IPS DF 6.9 (cell line): ENCODE data around the gene REV1.
"Not testable (repeated sequence)": the region's sequence is repeated elsewhere in the genome, so short reads cannot be mapped to it uniquely, and the experiment has no call there.

ENCODE experiments used
- DNase-seq: peaks from one replicate; pipeline ENCODE4 v3.0.0-alpha.2; 2013; ENCODE audit warnings: low read depth, low spot score
- H3K27ac ChIP-seq: one replicate; pipeline ENCODE4 v1.5.1; 2013; ENCODE audit warnings: low read length, control low read depth
- H3K27me3 ChIP-seq: 2 replicates; pipeline ENCODE4 v1.6.1; 2013; ENCODE audit warnings: mild to moderate bottlenecking, low read length; ENCODE audit not compliant: control insufficient read depth, insufficient read depth
- H3K36me3 ChIP-seq: 2 replicates; pipeline ENCODE4 v1.6.1; 2013; ENCODE audit warnings: low read length; ENCODE audit not compliant: control insufficient read depth, insufficient read depth
- H3K4me1 ChIP-seq: 2 replicates; pipeline ENCODE4 v1.6.1; 2013; ENCODE audit warnings: low read length; ENCODE audit not compliant: control insufficient read depth, insufficient read depth
- H3K4me3 ChIP-seq: 2 replicates; pipeline ENCODE4 v1.5.1; 2013; ENCODE audit warnings: mild to moderate bottlenecking, low read length
- H3K9me3 ChIP-seq: 2 replicates; pipeline ENCODE4 v1.6.1; 2013; ENCODE audit warnings: low read length, inconsistent platforms; ENCODE audit not compliant: control insufficient read depth, insufficient read depth
- WGBS: extraction: QIAGEN DNeasy Blood & Tissue Kit; methylation state at CpG from one replicate; pipeline ENCODE4 v1.1.7; 2013; ENCODE audit warnings: mixed read lengths, missing lambda C conversion rate; ENCODE audit not compliant: insufficient read length, insufficient coverage; 5-methylcytosine and 5-hydroxymethylcytosine counted together

REV1 gene

GRCh38 chr2:99472600-99472960 is 17.2 kb downstream of the REV1 start:
- peaks cover 2% of the 10 kb centered on the region; the same call in 1 of the 2 replicates for H3K4me1 ChIP-seq
- no peaks in the 10 kb centered on the region for H3K36me3 ChIP-seq
- H3K9me3 ChIP-seq, result no peaks in the 10 kb centered on the region
- no peak overlapping the region for H3K27ac ChIP-seq
- no peak overlapping the region for H3K4me3 ChIP-seq
- H3K27me3 ChIP-seq, result no peaks in the 10 kb centered on the region
- no peak for DNase-seq
- WGBS, result no CpG with 5 or more reads among the region's 1 CpG

GRCh38 chr2:99471654-99472599 is 17.9 kb downstream of the REV1 start:
- WGBS, result no CpG with 5 or more reads among the region's 7 CpGs
- Histone ChIP-seq H3K27ac (no peak overlapping the region), H3K36me3 (no peaks in the 10 kb centered on the region)

GRCh38 chr2:99470957-99471356 is 18.9 kb downstream of the REV1 start:
- no peak overlapping the region for H3K27ac ChIP-seq
- no peak for DNase-seq
- H3K4me1 ChIP-seq, result peaks cover under 1% of the 10 kb centered on the region; the same call in 1 of the 2 replicates

More at GRCh38 chr2:99471654-99472599, 17.9 kb downstream of the REV1 start:
- Histone ChIP-seq H3K27me3 (no peaks in the 10 kb centered on the region), H3K9me3 (no peaks in the 10 kb centered on the region), H3K4me1 (peaks cover 2% of the 10 kb centered on the region; the same call in 1 of the 2 replicates), H3K4me3 (no peak overlapping the region)
- DNase-seq, result no peak

GRCh38 chr2:99470459-99470858 is 19.4 kb downstream of the REV1 start:
- DNase-seq, H3K9me3 ChIP-seq, H3K36me3 ChIP-seq, H3K4me1 ChIP-seq, H3K27ac ChIP-seq, H3K27me3 ChIP-seq, H3K4me3 ChIP-seq: not testable (repeated sequence)
- WGBS, result no CpG with 5 or more reads among the region's 8 CpGs

More at GRCh38 chr2:99470957-99471356, 18.9 kb downstream of the REV1 start:
- Histone ChIP-seq H3K9me3 (no peaks in the 10 kb centered on the region), H3K36me3 (no peaks in the 10 kb centered on the region), H3K27me3 (no peaks in the 10 kb centered on the region), H3K4me3 (no peak overlapping the region)

GRCh38 chr2:99469394-99469793 is 20.4 kb downstream of the REV1 start:
- no peaks in the 10 kb centered on the region for H3K36me3 ChIP-seq
- no peaks in the 10 kb centered on the region for H3K27me3 ChIP-seq
- H3K4me1 ChIP-seq, result no peaks in the 10 kb centered on the region; the same call in 1 of the 2 replicates
- H3K27ac ChIP-seq, result no peak overlapping the region
- DNase-seq, result no peak
- no peaks in the 10 kb centered on the region for H3K9me3 ChIP-seq
- no peak overlapping the region for H3K4me3 ChIP-seq
- no CpG with 5 or more reads among the region's 1 CpG for WGBS

GRCh38 chr2:99468155-99468554 is 21.7 kb downstream of the REV1 start:
- no CpG with 5 or more reads among the region's 4 CpGs for WGBS

GRCh38 chr2:99467390-99467789 is 22.4 kb downstream of the REV1 start:
- no CpG with 5 or more reads among the region's 3 CpGs for WGBS
- Histone ChIP-seq H3K36me3 (no peaks in the 10 kb centered on the region), H3K9me3 (no peaks in the 10 kb centered on the region)

More at GRCh38 chr2:99468155-99468554, 21.7 kb downstream of the REV1 start:
- Histone ChIP-seq H3K4me1 (no peaks in the 10 kb centered on the region; the same call in 1 of the 2 replicates), H3K9me3 (no peaks in the 10 kb centered on the region), H3K27ac (no peak overlapping the region), H3K27me3 (no peaks in the 10 kb centered on the region), H3K4me3 (no peak overlapping the region), H3K36me3 (no peaks in the 10 kb centered on the region)
- DNase-seq, result no peak

GRCh38 chr2:99461828-99462483 is 27.9 kb downstream of the REV1 start:
- WGBS, result no CpG with 5 or more reads among the region's 4 CpGs
- Histone ChIP-seq H3K4me3 (no peak overlapping the region), H3K4me1 (no peaks in the 10 kb centered on the region), H3K36me3 (0 out of 2 replicates have a peak, but pooled peaks cover 3% of the 10 kb centered on the region), H3K27ac (no peak overlapping the region), H3K9me3 (no peaks in the 10 kb centered on the region), H3K27me3 (no peaks in the 10 kb centered on the region)
- no peak for DNase-seq

More at GRCh38 chr2:99467390-99467789, 22.4 kb downstream of the REV1 start:
- Histone ChIP-seq H3K4me3 (no peak overlapping the region), H3K27ac (no peak overlapping the region), H3K4me1 (no peaks in the 10 kb centered on the region; the same call in 1 of the 2 replicates), H3K27me3 (no peaks in the 10 kb centered on the region)
- DNase-seq, result no peak

- 100% methylated on average over 1 of the region's 2 CpGs for WGBS
- Histone ChIP-seq H3K27ac (no peak overlapping the region), H3K4me3 (no peak overlapping the region), H3K36me3 (0 out of 2 replicates have a peak, but pooled peaks cover 3% of the 10 kb centered on the region), H3K27me3 (no peaks in the 10 kb centered on the region), H3K9me3 (no peaks in the 10 kb centered on the region), H3K4me1 (no peaks in the 10 kb centered on the region)
- DNase-seq, result no peak
Observed at GRCh38 chr2:99458529-99458928, 31.3 kb downstream of the REV1 start.

GRCh38 chr2:99451686-99452085 is 38.1 kb downstream of the REV1 start:
- DNase-seq, result no peak
- Histone ChIP-seq H3K4me3 (no peak overlapping the region), H3K27me3 (no peaks in the 10 kb centered on the region), H3K4me1 (no peaks in the 10 kb centered on the region; the same call in 1 of the 2 replicates), H3K36me3 (no peaks in the 10 kb centered on the region), H3K9me3 (no peaks in the 10 kb centered on the region), H3K27ac (no peak overlapping the region)
- no CpG with 5 or more reads among the region's 4 CpGs for WGBS
